CD4-positive, alpha-beta T cell treated with Interleukin-1 beta for 1 hour (primary cell): ENCODE data around the gene MCMBP.
"Not testable (repeated sequence)": the region's sequence is repeated elsewhere in the genome, so short reads cannot be mapped to it uniquely, and the experiment has no call there.

ENCODE experiments used
- DNase-seq, 2 donors: peaks; one replicate each; pipeline ENCODE4 v3.0.0-alpha.2; 2020 to 2022

Gene MCMBP

GRCh38 chr10:119827430-119827829, 45.2 kb downstream of the MCMBP start:
- no peak for DNase-seq

GRCh38 chr10:119826771-119827170, 45.9 kb downstream of the MCMBP start:
- DNase-seq: no peak

- DNase-seq: no peak
Measured at GRCh38 chr10:119824299-119824698, 48.3 kb downstream of the MCMBP start.

- no peak for DNase-seq
Measured at GRCh38 chr10:119821182-119821581, 51.5 kb downstream of the MCMBP start.

- no peak for DNase-seq
Measured at GRCh38 chr10:119818889-119819270, 53.8 kb downstream of the MCMBP start.

- peak; percentile 34 to 36 for DNase-seq
Measured at GRCh38 chr10:119817991-119818888, 54.4 kb downstream of the MCMBP start.

- no peak for DNase-seq
Measured at GRCh38 chr10:119815671-119816070, 57.0 kb downstream of the MCMBP start.

GRCh38 chr10:119812684-119813083, 60.0 kb downstream of the MCMBP start:
- DNase-seq: no peak

GRCh38 chr10:119811122-119811521, 61.5 kb downstream of the MCMBP start:
- DNase-seq: no peak

- DNase-seq: no peak
Measured at GRCh38 chr10:119807960-119808697, 64.5 kb downstream of the MCMBP start.

- DNase-seq: no peak
Measured at GRCh38 chr10:119806334-119807130, 66.1 kb downstream of the MCMBP start.

- no peak for DNase-seq
Measured at GRCh38 chr10:119805702-119806230, 66.9 kb downstream of the MCMBP start.

GRCh38 chr10:119803264-119803663, 69.4 kb downstream of the MCMBP start:
- no peak for DNase-seq

GRCh38 chr10:119801998-119802538, 70.6 kb downstream of the MCMBP start:
- no peak for DNase-seq

- DNase-seq: no peak
Measured at GRCh38 chr10:119801176-119801575, 71.5 kb downstream of the MCMBP start.

GRCh38 chr10:119796039-119796438, 76.6 kb downstream of the MCMBP start:
- no peak for DNase-seq

- not testable (repeated sequence) for DNase-seq
Measured at GRCh38 chr10:119795101-119795500, 77.5 kb downstream of the MCMBP start.

GRCh38 chr10:119786117-119786769, 86.4 kb downstream of the MCMBP start:
- peak; percentile 10 to 15 for DNase-seq

GRCh38 chr10:119784340-119785067, 88.1 kb downstream of the MCMBP start:
- DNase-seq: peak; percentile 10 to 22

GRCh38 chr10:119783665-119784027, 89.0 kb downstream of the MCMBP start:
- no peak for DNase-seq

- DNase-seq: no peak
Measured at GRCh38 chr10:119782981-119783664, 89.5 kb downstream of the MCMBP start.
